Common myeloid progenitor, CD34-positive (primary cell): ENCODE data around the gene IGFLR1.
"Not testable (repeated sequence)": the region's sequence is repeated elsewhere in the genome, so short reads cannot be mapped to it uniquely, and the experiment has no call there.

ENCODE experiments used
- CTCF ChIA-PET: fragments of 350-600 bp; sonication (Branson Sonifier 250); formaldehyde crosslinking; loops from one replicate; lab custom pipeline; 2021; ENCODE audit warnings: antibody characterized with exemption; lab: Charles Lee
- POLR2A ChIA-PET: fragments of 350-600 bp; sonication (Branson Sonifier 250); formaldehyde crosslinking; loops from one replicate; lab custom pipeline; 2021; ENCODE audit warnings: antibody characterized with exemption; lab: Charles Lee
- DNase-seq, 3 donors: peaks; one replicate each; pipeline versions ENCODE4 v3.0.0 to v3.0.0-alpha.2; 2013
- H3K27ac ChIP-seq, 2 experiments: 1 replicate in 1 of 2; 2 replicates in 1 of 2; pipeline ENCODE4 v1.7.0; 2013; ENCODE audit warnings: inconsistent platforms in 2 of 2, low read length in 2 of 2, mild to moderate bottlenecking in 2 of 2, low read depth in 1 of 2, moderate library complexity in 1 of 2; ENCODE audit not compliant: severe bottlenecking in 2 of 2, insufficient read depth in 1 of 2, poor library complexity in 1 of 2
- H3K27me3 ChIP-seq, 5 experiments: replicated peaks in 2 of 5; 1 replicate in 3 of 5; 2 replicates in 2 of 5; pipeline versions ENCODE4 v1.6.1 to v1.7.0; 2013; ENCODE audit warnings: low read length in 4 of 5, mild to moderate bottlenecking in 2 of 5, moderate library complexity in 2 of 5, inconsistent platforms in 1 of 5; ENCODE audit not compliant: insufficient read depth in 5 of 5, control insufficient read depth in 4 of 5
- H3K36me3 ChIP-seq, 4 experiments: 1 replicate in 2 of 4; 2 replicates in 2 of 4; pipeline versions ENCODE4 v1.6.1 to v1.7.0; 2013; ENCODE audit warnings: low read length in 3 of 4, control low read depth in 1 of 4, mild to moderate bottlenecking in 1 of 4; ENCODE audit not compliant: control insufficient read depth in 4 of 4, insufficient read depth in 4 of 4
- H3K4me1 ChIP-seq, 4 experiments: 1 replicate in 3 of 4; 2 replicates in 1 of 4; pipeline versions ENCODE4 v1.6.1 to v1.7.1; 2013; ENCODE audit warnings: low read length in 3 of 4, mild to moderate bottlenecking in 3 of 4, control low read depth in 1 of 4, inconsistent platforms in 1 of 4, moderate library complexity in 1 of 4; ENCODE audit not compliant: control insufficient read depth in 4 of 4, insufficient read depth in 4 of 4; ENCODE audit errors: control extremely low read depth in 1 of 4
- H3K4me3 ChIP-seq, 7 experiments: 1 replicate in 4 of 7; 2 replicates in 3 of 7; pipeline versions ENCODE4 v1.5.1 to v1.7.0; 2013; ENCODE audit warnings: mild to moderate bottlenecking in 7 of 7, low read length in 6 of 7, moderate library complexity in 6 of 7, inconsistent platforms in 2 of 7, low read depth in 2 of 7, control low read depth in 1 of 7; ENCODE audit not compliant: insufficient read depth in 4 of 7, control insufficient read depth in 1 of 7; ENCODE audit errors: extremely low read depth in 1 of 7
- H3K9me3 ChIP-seq, 5 experiments: 1 replicate in 4 of 5; 2 replicates in 1 of 5; pipeline versions ENCODE4 v1.6.1 to v1.7.1; 2013; ENCODE audit warnings: low read length in 4 of 5, mild to moderate bottlenecking in 2 of 5, inconsistent platforms in 1 of 5, low read depth in 1 of 5, moderate library complexity in 1 of 5; ENCODE audit not compliant: control insufficient read depth in 4 of 5, insufficient read depth in 2 of 5; ENCODE audit errors: control extremely low read depth in 1 of 5
- WGBS: methylation state at CpG from one replicate; pipeline ENCODE4 v1.1.5; 2013; ENCODE audit not compliant: insufficient coverage; 5-methylcytosine and 5-hydroxymethylcytosine counted together

The IGFLR1 gene

DNA sequence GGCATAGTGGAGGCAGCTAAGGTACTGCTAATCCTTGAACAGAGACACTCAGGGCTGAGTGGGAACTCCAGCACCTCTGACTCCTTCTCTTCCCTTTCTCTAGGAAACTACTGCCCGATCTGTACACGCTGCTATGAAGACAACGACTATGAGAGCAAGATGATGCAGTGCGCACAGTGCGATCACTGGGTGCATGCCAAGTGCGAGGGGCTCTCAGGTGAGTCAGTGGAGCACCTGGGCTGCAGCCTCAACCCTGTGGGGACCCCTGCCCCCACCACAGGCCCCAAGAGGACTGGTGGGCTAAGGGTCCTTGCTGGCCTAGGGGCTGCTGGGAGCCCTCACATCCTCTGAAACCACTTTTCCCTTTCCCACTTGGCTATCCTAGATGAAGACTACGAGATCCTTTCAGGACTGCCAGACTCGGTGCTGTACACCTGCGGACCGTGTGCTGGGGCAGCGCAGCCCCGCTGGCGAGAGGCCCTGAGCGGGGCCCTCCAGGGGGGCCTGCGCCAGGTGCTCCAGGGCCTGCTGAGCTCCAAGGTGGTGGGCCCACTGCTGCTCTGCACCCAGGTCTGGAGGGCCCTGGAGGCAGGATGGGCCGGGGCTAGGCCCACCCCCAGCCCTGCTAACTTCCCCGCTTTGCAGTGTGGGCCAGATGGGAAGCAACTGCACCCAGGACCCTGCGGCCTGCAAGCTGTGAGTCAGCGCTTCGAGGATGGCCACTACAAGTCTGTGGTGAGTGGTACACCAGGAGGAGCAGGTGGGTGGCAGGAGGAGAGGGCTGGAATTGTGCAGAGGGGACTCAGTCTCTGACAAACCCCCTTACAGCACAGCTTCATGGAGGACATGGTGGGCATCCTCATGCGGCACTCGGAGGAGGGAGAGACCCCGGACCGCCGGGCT lies 14.9 kb downstream of the IGFLR1 start:
- H3K27ac ChIP-seq = no peak overlapping the region
- ChIA-PET POLR2A (interaction anchor here (0.8 kb wide), 1 partner anchor 86 kb away, joined by 3 read pairs; the partner anchor contains the start of gene ETV2), CTCF (interaction anchor here (1.6 kb wide), 1 partner anchor 9 kb away, joined by 5 read pairs; no protein-coding TSS in a partner anchor)
- WGBS = 98% methylated on average over 21 of the region's 25 CpGs
- no peak overlapping the region for H3K4me3 ChIP-seq
- H3K9me3 ChIP-seq = no peaks in the 10 kb centered on the region
- no peaks in the 10 kb centered on the region for H3K27me3 ChIP-seq
- peaks cover 12 to 98% (median 87%) of the 10 kb centered on the region in 4 experiments for H3K36me3 ChIP-seq
- H3K4me1 ChIP-seq = no peaks in the 10 kb centered on the region
- DNase-seq = no peak

DNA sequence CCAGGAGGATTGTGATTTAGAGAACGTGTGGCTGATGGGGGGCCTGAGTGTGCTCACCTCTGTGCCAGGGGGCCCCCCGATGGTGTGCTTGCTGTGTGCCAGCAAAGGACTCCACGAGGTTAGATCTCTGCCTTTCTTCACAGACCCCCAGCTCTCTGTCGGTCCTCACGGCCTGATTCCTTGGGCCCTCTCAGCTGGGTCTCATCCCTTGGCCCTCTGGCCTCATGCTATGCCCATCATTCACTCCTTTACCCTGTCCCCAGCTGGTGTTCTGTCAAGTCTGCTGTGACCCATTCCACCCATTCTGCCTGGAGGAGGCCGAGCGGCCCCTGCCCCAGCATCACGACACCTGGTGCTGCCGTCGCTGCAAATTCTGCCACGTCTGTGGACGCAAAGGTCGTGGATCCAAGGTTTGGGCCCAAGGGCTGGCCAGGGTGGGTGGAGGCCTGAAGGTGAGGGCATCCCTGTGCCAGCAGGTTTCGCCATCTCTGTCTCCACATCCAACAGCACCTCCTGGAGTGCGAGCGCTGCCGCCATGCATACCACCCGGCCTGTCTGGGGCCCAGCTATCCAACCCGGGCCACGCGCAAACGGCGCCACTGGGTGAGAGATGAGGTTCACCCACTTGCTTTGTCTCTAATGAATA lies 16.9 kb downstream of the IGFLR1 start:
- no peak for DNase-seq
- Histone ChIP-seq H3K4me3 (no peak overlapping the region), H3K4me1 (no peaks in the 10 kb centered on the region), H3K27ac (no peak overlapping the region), H3K27me3 (no peaks in the 10 kb centered on the region), H3K36me3 (peaks cover 10 to 96% (median 80%) of the 10 kb centered on the region in 4 experiments), H3K9me3 (no peaks in the 10 kb centered on the region)
- ChIA-PET CTCF (interaction anchor here (0.6 kb wide), 1 partner anchor 33 kb away, joined by 3 read pairs; no protein-coding TSS in a partner anchor), POLR2A (no interaction called here)
- 98% methylated on average over 13 of the region's 23 CpGs for WGBS

GRCh38 chr19:35724560-35724959 lies 17.7 kb downstream of the IGFLR1 start:
- CTCF ChIA-PET = no interaction called here

GRCh38 chr19:35724132-35724531 lies 18.1 kb downstream of the IGFLR1 start:
- 98% methylated on average over 7 of the region's 7 CpGs for WGBS
- CTCF ChIA-PET = interaction anchor here (1.1 kb wide), 1 partner anchor 16 kb away, joined by 3 read pairs; no protein-coding TSS in a partner anchor
- H3K4me3 ChIP-seq, POLR2A ChIA-PET, DNase-seq, H3K27me3 ChIP-seq, H3K4me1 ChIP-seq, H3K9me3 ChIP-seq, H3K27ac ChIP-seq: not testable (repeated sequence)
- peaks cover 7 to 94% (median 74%) of the 10 kb centered on the region in 4 experiments for H3K36me3 ChIP-seq

More at GRCh38 chr19:35724560-35724959, 17.7 kb downstream of the IGFLR1 start:
- peaks cover 0 to 2% (median under 1%) of the 10 kb centered on the region in 4 experiments for H3K4me1 ChIP-seq
- peaks cover 9 to 96% (median 76%) of the 10 kb centered on the region in 4 experiments for H3K36me3 ChIP-seq
- H3K9me3 ChIP-seq = no peaks in the 10 kb centered on the region
- DNase-seq = no peak
- POLR2A ChIA-PET = no interaction called here
- H3K27me3 ChIP-seq = no peaks in the 10 kb centered on the region
- no peak overlapping the region for H3K27ac ChIP-seq
- 98% methylated on average over 10 of the region's 12 CpGs for WGBS
- H3K4me3 ChIP-seq = no peak overlapping the region

DNA sequence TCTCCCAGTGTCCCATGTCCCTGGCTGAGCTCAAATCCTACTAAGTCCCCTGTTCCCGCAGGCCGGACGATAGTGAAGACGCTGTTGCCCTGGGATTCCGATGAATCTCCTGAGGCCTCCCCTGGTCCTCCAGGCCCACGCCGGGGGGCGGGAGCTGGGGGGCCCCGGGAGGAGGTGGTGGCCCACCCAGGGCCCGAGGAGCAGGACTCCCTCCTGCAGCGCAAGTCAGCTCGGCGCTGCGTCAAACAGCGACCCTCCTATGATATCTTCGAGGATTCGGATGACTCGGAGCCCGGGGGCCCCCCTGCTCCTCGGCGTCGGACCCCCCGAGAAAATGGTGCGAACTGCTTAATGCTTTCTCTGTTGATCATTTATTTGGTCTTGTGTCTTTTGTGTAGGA lies 18.6 kb downstream of the IGFLR1 start:
- WGBS = 94% methylated on average over 24 of the region's 24 CpGs
- ChIA-PET POLR2A (no interaction called here), CTCF (interaction anchor here (0.9 to 1.1 kb wide), 2 partner anchors 11 to 17 kb away, joined by 3 read pairs; no protein-coding TSS in a partner anchor)
- peaks cover 4 to 90% (median 70%) of the 10 kb centered on the region in 4 experiments for H3K36me3 ChIP-seq
- peaks cover 0 to 11% (median 8%) of the 10 kb centered on the region in 4 experiments for H3K4me1 ChIP-seq
- H3K27me3 ChIP-seq = no peaks in the 10 kb centered on the region
- H3K27ac ChIP-seq = no peak overlapping the region
- no peaks in the 10 kb centered on the region for H3K9me3 ChIP-seq
- DNase-seq = no peak
- H3K4me3 ChIP-seq = no peak overlapping the region

- ChIA-PET CTCF (interaction anchor here (0.9 to 1.7 kb wide), 3 partner anchors 11 to 28 kb away, joined by 3 to 5 read pairs (median 3); no protein-coding TSS in a partner anchor), POLR2A (no interaction called here)
- peaks cover 0 to 14% (median 11%) of the 10 kb centered on the region in 4 experiments for H3K4me1 ChIP-seq
- no peaks in the 10 kb centered on the region for H3K27me3 ChIP-seq
- DNase-seq = no peak
- H3K36me3 ChIP-seq = peaks cover 4 to 82% (median 62%) of the 10 kb centered on the region in 4 experiments
- WGBS = over 99% methylated on average over 16 of the region's 16 CpGs
- no peaks in the 10 kb centered on the region for H3K9me3 ChIP-seq
- no peak overlapping the region for H3K4me3 ChIP-seq
- H3K27ac ChIP-seq = no peak overlapping the region
Measured at GRCh38 chr19:35722897-35723296, 19.4 kb downstream of the IGFLR1 start.
